H9 (cell line): Measurements from ENCODE around the gene DCN. TPM values are rescaled to one million over a fixed set of nuclear protein-coding genes. Genes with fewer than 3 reads are reported as not detected.

Source experiments
- DNase-seq: peaks from one replicate; pipeline ENCODE4 v3.0.0-alpha.2; 2017
- H2AFZ ChIP-seq: one replicate; pipeline ENCODE4 v1.6.1; 2013; ENCODE audit warnings: mild to moderate bottlenecking, low read length, control low read depth, moderate library complexity
- H2AK5ac ChIP-seq: 2 replicates; pipeline ENCODE4 v1.6.1; 2013; ENCODE audit warnings: low read length, control low read depth, mixed read lengths; ENCODE audit not compliant: insufficient read length
- H2BK120ac ChIP-seq: one replicate; pipeline ENCODE4 v1.6.1; 2013; ENCODE audit warnings: low read depth, mild to moderate bottlenecking, low read length, control low read depth, inconsistent platforms; ENCODE audit not compliant: poor library complexity, severe bottlenecking
- H2BK12ac ChIP-seq: 2 replicates; pipeline ENCODE4 v1.6.1; 2013; ENCODE audit warnings: low read length, control low read depth, mixed read lengths, low read depth; ENCODE audit not compliant: insufficient read length
- H2BK15ac ChIP-seq: 2 replicates; pipeline ENCODE4 v1.6.1; 2013; ENCODE audit warnings: low read depth, low read length, control low read depth
- H2BK20ac ChIP-seq: one replicate; pipeline ENCODE4 v1.6.1; 2013; ENCODE audit warnings: low read depth, mild to moderate bottlenecking, low read length, control low read depth, inconsistent platforms; ENCODE audit not compliant: poor library complexity, severe bottlenecking
- H2BK5ac ChIP-seq: 2 replicates; pipeline ENCODE4 v1.6.1; 2013; ENCODE audit warnings: low read length, control low read depth, mixed read lengths; ENCODE audit not compliant: insufficient read length
- H3K14ac ChIP-seq: 2 replicates; pipeline ENCODE4 v1.6.1; 2013; ENCODE audit warnings: low read length, control low read depth; ENCODE audit not compliant: insufficient read depth
- H3K18ac ChIP-seq: 2 replicates; pipeline ENCODE4 v1.6.1; 2013; ENCODE audit warnings: low read depth, mild to moderate bottlenecking, mixed read lengths, low read length, control low read depth; ENCODE audit not compliant: insufficient read length
- H3K23ac ChIP-seq: 2 replicates; pipeline ENCODE4 v1.6.1; 2013; ENCODE audit warnings: low read length, control low read depth, mixed read lengths, low read depth; ENCODE audit not compliant: insufficient read length
- H3K23me2 ChIP-seq: 2 replicates; pipeline ENCODE4 v1.6.1; 2013; ENCODE audit warnings: low read depth, mild to moderate bottlenecking, mixed read lengths, low read length, control low read depth; ENCODE audit not compliant: insufficient read length, poor library complexity, severe bottlenecking
- H3K27ac ChIP-seq: 2 replicates; pipeline ENCODE4 v1.5.1; 2013; ENCODE audit warnings: low read length, control low read depth, mixed read lengths, low read depth; ENCODE audit not compliant: insufficient read length
- H3K27me3 ChIP-seq: 2 replicates; pipeline ENCODE4 v1.6.1; 2013; ENCODE audit warnings: low read length, control low read depth, inconsistent platforms; ENCODE audit not compliant: insufficient read depth
- H3K4ac ChIP-seq: 2 replicates; pipeline ENCODE4 v1.6.1; 2013; ENCODE audit warnings: low read depth, mild to moderate bottlenecking, control low read depth, inconsistent platforms, low read length, moderate library complexity
- H3K4me1 ChIP-seq: 2 replicates; pipeline ENCODE4 v1.6.1; 2013; ENCODE audit warnings: low read length, control low read depth, inconsistent platforms; ENCODE audit not compliant: insufficient read depth
- H3K4me2 ChIP-seq: 2 replicates; pipeline ENCODE4 v1.6.1; 2013; ENCODE audit warnings: low read length, control low read depth, mixed read lengths; ENCODE audit not compliant: insufficient read length, insufficient read depth
- H3K56ac ChIP-seq: 2 replicates; pipeline ENCODE4 v1.6.1; 2013; ENCODE audit warnings: low read depth, mild to moderate bottlenecking, mixed read lengths, low read length, control low read depth; ENCODE audit not compliant: insufficient read length
- H3K79me1 ChIP-seq: 2 replicates; pipeline ENCODE4 v1.6.1; 2013; ENCODE audit warnings: low read depth, mild to moderate bottlenecking, moderate library complexity, low read length, control low read depth, inconsistent platforms; ENCODE audit not compliant: insufficient read depth, poor library complexity, severe bottlenecking
- H3K79me2 ChIP-seq: 2 replicates; pipeline ENCODE4 v1.6.1; 2013; ENCODE audit warnings: low read length, control low read depth, inconsistent platforms; ENCODE audit not compliant: insufficient read depth
- H3K9ac ChIP-seq: 2 replicates; pipeline ENCODE4 v1.6.1; 2013; ENCODE audit warnings: low read length, control low read depth, mixed read lengths; ENCODE audit not compliant: insufficient read length; ENCODE audit errors: extremely low read depth
- H3K9me3 ChIP-seq: one replicate; pipeline ENCODE4 v1.6.1; 2013; ENCODE audit warnings: low read depth, low read length, inconsistent platforms; ENCODE audit not compliant: control insufficient read depth
- H3T11ph ChIP-seq: one replicate; pipeline ENCODE4 v1.6.1; 2013; ENCODE audit warnings: mild to moderate bottlenecking, low read length, control low read depth, inconsistent platforms
- H4K20me1 ChIP-seq: one replicate; pipeline ENCODE4 v1.6.1; 2013; ENCODE audit not compliant: control insufficient read depth, insufficient read length, insufficient read depth
- H4K5ac ChIP-seq: 2 replicates; pipeline ENCODE4 v1.6.1; 2013; ENCODE audit warnings: low read depth, mild to moderate bottlenecking, mixed read lengths, low read length, control low read depth; ENCODE audit not compliant: insufficient read length
- H4K8ac ChIP-seq: replicated peaks from 2 replicates; pipeline ENCODE4 v1.6.1; 2013; ENCODE audit warnings: low read length, control low read depth, mixed read lengths, low read depth; ENCODE audit not compliant: insufficient read length
- H4K91ac ChIP-seq: 2 replicates; pipeline ENCODE4 v1.6.1; 2013; ENCODE audit warnings: low read depth, mild to moderate bottlenecking, moderate library complexity, mixed read lengths, low read length, control low read depth; ENCODE audit not compliant: insufficient read length
- H3K27ac Mint-ChIP-seq, 3 experiments: 2 replicates in 2 of 3; 3 replicates in 1 of 3; pipeline ENCODE4 v1.8.0; 2020 to 2021; ENCODE audit warnings: mixed read lengths in 3 of 3, mild to moderate bottlenecking in 1 of 3, moderate library complexity in 1 of 3
- H3K27me3 Mint-ChIP-seq: 2 replicates; pipeline ENCODE4 v1.8.0; 2021; ENCODE audit warnings: low read depth, mild to moderate bottlenecking, moderate library complexity, mixed read lengths
- H3K36me3 Mint-ChIP-seq, 3 experiments: 2 replicates in 2 of 3; 3 replicates in 1 of 3; pipeline ENCODE4 v1.8.0; 2020 to 2021; ENCODE audit warnings: low read depth in 3 of 3, mixed read lengths in 3 of 3; ENCODE audit not compliant: insufficient read depth in 1 of 3
- H3K4me1 Mint-ChIP-seq, 2 experiments: 2 replicates each; pipeline ENCODE4 v1.8.0; 2020; ENCODE audit warnings: mixed read lengths in 2 of 2
- H3K4me3 Mint-ChIP-seq, 2 experiments: 2 replicates in 1 of 2; 3 replicates in 1 of 2; pipeline ENCODE4 v1.8.0; 2020 to 2021; ENCODE audit warnings: mild to moderate bottlenecking in 2 of 2, mixed read lengths in 2 of 2, moderate library complexity in 1 of 2
- H3K9me3 Mint-ChIP-seq, 2 experiments: 2 replicates in 1 of 2; 3 replicates in 1 of 2; pipeline ENCODE4 v1.8.0; 2020; ENCODE audit warnings: mild to moderate bottlenecking in 2 of 2, mixed read lengths in 2 of 2, moderate library complexity in 1 of 2
- CTCF ChIP-seq: fragments of 200-600 bp; sonication (generic); conservative IDR thresholded peaks from 3 replicates; pipeline ENCODE4 v1.8.0; 2021; ENCODE audit warnings: antibody characterized with exemption, mild to moderate bottlenecking
- WGBS: extraction: QIAGEN DNeasy Blood & Tissue Kit; methylation state at CpG from one replicate; pipeline ENCODE4 v1.1.7; 2013; ENCODE audit warnings: missing lambda C conversion rate, low lambda C conversion rate, mixed read lengths; ENCODE audit not compliant: insufficient read length; ENCODE audit errors: extremely low coverage; 5-methylcytosine and 5-hydroxymethylcytosine counted together
- total RNA-seq: library from RNA; stranded (reverse); gene quantifications from 2 replicates; pipeline ENCODE4 v1.2.1, GENCODE V29; 2021

Gene DCN
- total RNA-seq, 1 experiment from 2014 or later: not detected

GRCh38 chr12:91194500-91194899 lies 11.9 kb upstream of the DCN start:
- Mint-ChIP-seq H3K27me3 (no peaks in the 10 kb centered on the region; the same call in 1 of the 2 replicates), H3K27ac (no peak overlapping the region), H3K36me3 (peaks cover 0 to 15% (median 7%) of the 10 kb centered on the region in 3 experiments; a peak in 6 of 7 replicates), H3K4me1 (no peaks in the 10 kb centered on the region), H3K9me3 (peaks cover 13 to 15% of the 10 kb centered on the region in 2 experiments), H3K4me3 (no peak overlapping the region)
- Histone ChIP-seq H2AFZ (no peak overlapping the region), H3K9ac (no peak overlapping the region), H2AK5ac (no peak overlapping the region), H2BK20ac (no peak overlapping the region), H2BK15ac (no peak overlapping the region), H3K27ac (no peak overlapping the region), H3K27me3 (no peaks in the 10 kb centered on the region), H4K5ac (no peak overlapping the region), H3K18ac (no peak overlapping the region), H2BK5ac (no peak overlapping the region), H3K79me2 (no peaks in the 10 kb centered on the region), H2BK120ac (no peak overlapping the region), H3K9me3 (no peaks in the 10 kb centered on the region), H3K79me1 (no peaks in the 10 kb centered on the region), H3T11ph (no peak overlapping the region), H4K8ac (no peak overlapping the region), H3K23ac (no peak overlapping the region), H3K4ac (no peak overlapping the region), H4K91ac (no peak overlapping the region), H3K23me2 (no peaks in the 10 kb centered on the region), H3K56ac (no peak overlapping the region), H3K14ac (no peak overlapping the region), H3K4me1 (no peaks in the 10 kb centered on the region), H3K4me2 (no peak overlapping the region), H2BK12ac (no peak overlapping the region), H4K20me1 (no peaks in the 10 kb centered on the region)
- no peak for TF ChIP-seq CTCF
- WGBS: 100% methylated on average over 1 of the region's 2 CpGs
- DNase-seq: no peak
